H1 (cell line): ENCODE data around the gene BARX1. TPM values are rescaled to one million over a fixed set of nuclear protein-coding genes. Genes with fewer than 3 reads are reported as not detected.

Experiments used
- CTCF ChIA-PET: fragments of 300-600 bp; sonication (Branson Sonifier 250); formaldehyde crosslinking; loops from one replicate; lab custom pipeline; 2021; ENCODE audit not compliant: partially characterized antibody; lab: Charles Lee
- POLR2A ChIA-PET: fragments of 300-600 bp; sonication (Branson Sonifier 250); formaldehyde crosslinking; loops from one replicate; lab custom pipeline; 2021; ENCODE audit warnings: inconsistent platforms; ENCODE audit not compliant: partially characterized antibody; lab: Charles Lee
- DNase-seq, 2 experiments: peaks; one replicate each; pipeline versions ENCODE4 v3.0.0 to v3.0.0-alpha.2; 2010 to 2022; ENCODE audit warnings: low spot score in 2 of 2, low read depth in 1 of 2, mixed read lengths in 1 of 2
- FAIRE-seq: peaks from 2 replicates; lab custom pipeline; 2011; peaks lifted over from hg19 to GRCh38; lab: Jason Lieb, UNC
- H2AFZ ChIP-seq: 2 replicates; pipeline ENCODE4 v1.8.1; 2012; ENCODE audit warnings: low read length, inconsistent platforms
- H2AK5ac ChIP-seq: 2 replicates; pipeline ENCODE4 v1.6.1; 2013; ENCODE audit warnings: low read depth, low read length
- H2BK120ac ChIP-seq: replicated peaks from 2 replicates; pipeline ENCODE3; 2013; ENCODE audit warnings: low read depth, low read length, inconsistent platforms
- H2BK12ac ChIP-seq: 2 replicates; pipeline ENCODE4 v1.6.1; 2013; ENCODE audit warnings: low read depth, low read length
- H2BK15ac ChIP-seq: 2 replicates; pipeline ENCODE4 v1.6.1; 2013; ENCODE audit warnings: low read length
- H2BK20ac ChIP-seq: 2 replicates; pipeline ENCODE4 v1.6.1; 2013; ENCODE audit warnings: low read length
- H2BK5ac ChIP-seq: 2 replicates; pipeline ENCODE4 v1.6.1; 2013; ENCODE audit warnings: low read depth, low read length
- H3K14ac ChIP-seq: 2 replicates; pipeline ENCODE4 v1.6.1; 2013; ENCODE audit warnings: inconsistent platforms; ENCODE audit not compliant: insufficient read length
- H3K18ac ChIP-seq: 2 replicates; pipeline ENCODE4 v1.6.1; 2013; ENCODE audit warnings: low read length; ENCODE audit errors: extremely low read depth
- H3K23ac ChIP-seq: 2 replicates; pipeline ENCODE4 v1.6.1; 2013; ENCODE audit warnings: inconsistent platforms; ENCODE audit not compliant: insufficient read length
- H3K23me2 ChIP-seq: 2 replicates; pipeline ENCODE4 v1.6.1; 2013; ENCODE audit warnings: low read depth, low read length
- H3K27ac ChIP-seq: 2 replicates; pipeline ENCODE4 v1.6.1; 2011; ENCODE audit warnings: low read depth, low read length, inconsistent platforms
- H3K27me3 ChIP-seq, 4 experiments: replicated peaks in 1 of 4; 1 replicate in 1 of 4; 2 replicates in 3 of 4; pipeline versions ENCODE4 v1.6.1 to v1.8.1; 2011 to 2013; ENCODE audit warnings: low read length in 3 of 4, mild to moderate bottlenecking in 3 of 4, inconsistent platforms in 2 of 4, mixed read lengths in 2 of 4, moderate library complexity in 1 of 4; ENCODE audit not compliant: control insufficient read depth in 3 of 4, insufficient read depth in 3 of 4; ENCODE audit errors: extremely low read depth in 1 of 4
- H3K36me3 ChIP-seq, 4 experiments: 2 replicates each; pipeline versions ENCODE4 v1.6.1 to v1.8.1; 2011 to 2013; ENCODE audit warnings: mild to moderate bottlenecking in 4 of 4, low read length in 3 of 4, moderate library complexity in 2 of 4, control low read depth in 1 of 4, inconsistent platforms in 1 of 4; ENCODE audit not compliant: insufficient read depth in 4 of 4, control insufficient read depth in 2 of 4
- H3K4ac ChIP-seq: replicated peaks from 2 replicates; pipeline ENCODE3; 2013; ENCODE audit warnings: low read length, low read depth, mixed read lengths, inconsistent platforms; ENCODE audit not compliant: insufficient read length
- H3K4me1 ChIP-seq, 4 experiments: replicated peaks in 1 of 4; 1 replicate in 1 of 4; 2 replicates in 3 of 4; pipeline versions ENCODE4 v1.6.1 to v1.8.1; 2011 to 2013; ENCODE audit warnings: low read length in 3 of 4, inconsistent platforms in 2 of 4, mixed read lengths in 1 of 4; ENCODE audit not compliant: insufficient read depth in 4 of 4, control insufficient read depth in 3 of 4
- H3K4me2 ChIP-seq, 2 experiments: 2 replicates each; pipeline versions ENCODE4 v1.6.1 to v1.8.1; 2011 to 2013; ENCODE audit warnings: low read depth in 2 of 2, low read length in 2 of 2, control low read depth in 1 of 2, inconsistent platforms in 1 of 2, mild to moderate bottlenecking in 1 of 2; ENCODE audit not compliant: insufficient read depth in 1 of 2
- H3K4me3 ChIP-seq, 4 experiments: fragments of 200-600, 300-600 bp in 1 of 4; sonication (generic), shearing (Covaris generic), sonication (Bioruptor Twin) in 1 of 4; 2 replicates each; pipeline versions ENCODE4 v1.5.1 to v1.8.1; 2011 to 2016; ENCODE audit warnings: low read length in 4 of 4, low read depth in 3 of 4, control low read depth in 2 of 4, inconsistent platforms in 2 of 4, mild to moderate bottlenecking in 2 of 4, mixed read lengths in 1 of 4, moderate library complexity in 1 of 4; ENCODE audit not compliant: insufficient read depth in 2 of 4; ENCODE audit errors: extremely low read depth in 1 of 4
- H3K56ac ChIP-seq: replicated peaks from 2 replicates; pipeline ENCODE3; 2013; ENCODE audit warnings: low read depth, mild to moderate bottlenecking, mixed read lengths, low read length, inconsistent platforms; ENCODE audit not compliant: insufficient read length
- H3K79me1 ChIP-seq: 2 replicates; pipeline ENCODE4 v1.6.1; 2013; ENCODE audit warnings: low read depth, low read length, control low read depth
- H3K79me2 ChIP-seq, 2 experiments: 2 replicates each; pipeline versions ENCODE4 v1.6.1 to v1.8.1; 2012 to 2013; ENCODE audit warnings: low read length in 2 of 2, mild to moderate bottlenecking in 2 of 2, inconsistent platforms in 1 of 2; ENCODE audit not compliant: insufficient read depth in 2 of 2, control insufficient read depth in 1 of 2
- H3K9ac ChIP-seq, 4 experiments: replicated peaks in 1 of 4; 1 replicate in 1 of 4; 2 replicates in 3 of 4; pipeline versions ENCODE4 v1.6.1 to v1.8.1; 2011 to 2013; ENCODE audit warnings: low read depth in 3 of 4, low read length in 3 of 4, control low read depth in 2 of 4, mild to moderate bottlenecking in 2 of 4, moderate library complexity in 2 of 4, inconsistent platforms in 1 of 4; ENCODE audit errors: extremely low read depth in 1 of 4
- H3K9me3 ChIP-seq, 2 experiments: 2 replicates each; pipeline versions ENCODE4 v1.6.1 to v1.8.1; 2012 to 2013; ENCODE audit warnings: mild to moderate bottlenecking in 2 of 2, moderate library complexity in 2 of 2, control low read depth in 1 of 2, inconsistent platforms in 1 of 2, low read depth in 1 of 2, low read length in 1 of 2, mixed read lengths in 1 of 2; ENCODE audit not compliant: insufficient read depth in 2 of 2
- H4K20me1 ChIP-seq, 2 experiments: replicated peaks in 1 of 2; 2 replicates each; pipeline versions ENCODE3 to v1.8.1; 2011 to 2013; ENCODE audit warnings: inconsistent platforms in 2 of 2, low read length in 2 of 2, mild to moderate bottlenecking in 1 of 2; ENCODE audit not compliant: insufficient read depth in 2 of 2, control insufficient read depth in 1 of 2
- H4K5ac ChIP-seq: 2 replicates; pipeline ENCODE4 v1.6.1; 2013; ENCODE audit warnings: low read length, low read depth, mixed read lengths, inconsistent platforms; ENCODE audit not compliant: insufficient read length
- H4K8ac ChIP-seq: 2 replicates; pipeline ENCODE4 v1.8.0; 2013; ENCODE audit warnings: mild to moderate bottlenecking, moderate library complexity, low read length, inconsistent platforms; ENCODE audit not compliant: insufficient read depth; ENCODE audit errors: extremely low read depth
- H4K91ac ChIP-seq: replicated peaks from 2 replicates; pipeline ENCODE3; 2013; ENCODE audit warnings: low read length, mixed read lengths, inconsistent platforms; ENCODE audit not compliant: insufficient read length
- BACH1 ChIP-seq: IDR thresholded peaks from 2 replicates; pipeline ENCODE4 v1.6.1; 2012; ENCODE audit warnings: low read length, improper control_type of control experiment
- CREB1 ChIP-seq: IDR thresholded peaks from 2 replicates; pipeline ENCODE4 v1.6.1; 2012; ENCODE audit warnings: inconsistent platforms
- EZH2 ChIP-seq: fragments of 200-600 bp; sonication (generic); IDR thresholded peaks from 2 replicates; pipeline ENCODE4 v1.7.1; 2012; ENCODE audit warnings: low read depth, mild to moderate bottlenecking, moderate library complexity, low read length, inconsistent platforms; ENCODE audit not compliant: severe bottlenecking
- GABPA ChIP-seq: IDR thresholded peaks from 2 replicates; pipeline ENCODE4 v1.6.1; 2011; ENCODE audit warnings: mild to moderate bottlenecking, low read length, moderate library complexity, borderline replicate concordance; ENCODE audit not compliant: insufficient read depth
- GTF2F1 ChIP-seq: IDR thresholded peaks from 2 replicates; pipeline ENCODE4 v1.6.1; 2012; ENCODE audit warnings: low read depth, low read length, improper control_type of control experiment, borderline replicate concordance
- JUND ChIP-seq: IDR thresholded peaks from 2 replicates; pipeline ENCODE4 v1.6.1; 2011; ENCODE audit warnings: mild to moderate bottlenecking, improper control_type of control experiment, low read length
- KDM4A ChIP-seq: IDR thresholded peaks from one replicate; pipeline ENCODE4 v1.7.1; 2012; ENCODE audit warnings: low read depth, mild to moderate bottlenecking, moderate library complexity, low read length, inconsistent platforms; ENCODE audit not compliant: severe bottlenecking
- RNF2 ChIP-seq: fragments of 200-900, 300-1000 bp; sonication (generic); IDR thresholded peaks from 2 replicates; pipeline ENCODE4 v1.7.1; 2016; ENCODE audit warnings: borderline replicate concordance, low read depth, mild to moderate bottlenecking, antibody characterized with exemption, low read length; ENCODE audit not compliant: poor library complexity, severe bottlenecking; ENCODE audit errors: missing control alignments
- SIN3A ChIP-seq, 2 experiments: IDR thresholded peaks in 1 of 2; conservative IDR thresholded peaks in 1 of 2; 2 replicates each; pipeline ENCODE4 v1.6.1; 2011 to 2012; ENCODE audit warnings: low read length in 2 of 2, improper control_type of control experiment in 1 of 2, low read depth in 1 of 2, mild to moderate bottlenecking in 1 of 2
- SP1 ChIP-seq: IDR thresholded peaks from 2 replicates; pipeline ENCODE4 v1.6.1; 2011; ENCODE audit warnings: low read depth, low read length
- SRF ChIP-seq: IDR thresholded peaks from 2 replicates; pipeline ENCODE4 v1.6.1; 2011; ENCODE audit warnings: mild to moderate bottlenecking, low read depth, low read length, moderate library complexity
- WGBS, 2 experiments: shearing (Covaris generic) in 1 of 2; methylation state at CpG; one replicate each; pipeline versions ENCODE4 v1.1.6 to v1.1.7; 2013 to 2015; ENCODE audit warnings: low lambda C conversion rate in 2 of 2, mixed read lengths in 2 of 2, inconsistent platforms in 1 of 2, low coverage in 1 of 2, missing lambda C conversion rate in 1 of 2; ENCODE audit not compliant: insufficient replicate concordance in 2 of 2, insufficient coverage in 1 of 2, insufficient read length in 1 of 2; ENCODE audit errors: extremely low coverage in 1 of 2, missing lambda C conversion rate in 1 of 2; 5-methylcytosine and 5-hydroxymethylcytosine counted together
- polyA plus RNA-seq, 7 experiments: library from polyadenylated mRNA; depleted of rRNA in 3 of 7; stranded (reverse) in 5 of 7; unstranded in 2 of 7; fragments of >200 nt in 5 of 7; fragments of 200-250 nt in 2 of 7; gene quantifications; 1 replicate in 5 of 7; 2 replicates in 1 of 7; 4 replicates in 1 of 7; pipeline versions ENCODE4 v1.2.1 to v1.2.3, GENCODE V29; 2011 to 2013; ENCODE audit warnings: missing spikeins in 2 of 7, mixed read lengths in 2 of 7
- total RNA-seq: library from RNA; stranded (reverse); fragmentation: NEBNext Ultra II Directional; extraction: Animal tissue kit (Norgen Biotek cat#: 25700); gene quantifications from 2 replicates; pipeline ENCODE4 v1.2.1, GENCODE V29; 2021

BARX1 gene
- total and polyA plus RNA-seq, 2 of the 8 experiments (the other 6 are each of a cell fraction or from before 2014, with no cell fraction given): 0.79 to 2.6 TPM

DNA sequence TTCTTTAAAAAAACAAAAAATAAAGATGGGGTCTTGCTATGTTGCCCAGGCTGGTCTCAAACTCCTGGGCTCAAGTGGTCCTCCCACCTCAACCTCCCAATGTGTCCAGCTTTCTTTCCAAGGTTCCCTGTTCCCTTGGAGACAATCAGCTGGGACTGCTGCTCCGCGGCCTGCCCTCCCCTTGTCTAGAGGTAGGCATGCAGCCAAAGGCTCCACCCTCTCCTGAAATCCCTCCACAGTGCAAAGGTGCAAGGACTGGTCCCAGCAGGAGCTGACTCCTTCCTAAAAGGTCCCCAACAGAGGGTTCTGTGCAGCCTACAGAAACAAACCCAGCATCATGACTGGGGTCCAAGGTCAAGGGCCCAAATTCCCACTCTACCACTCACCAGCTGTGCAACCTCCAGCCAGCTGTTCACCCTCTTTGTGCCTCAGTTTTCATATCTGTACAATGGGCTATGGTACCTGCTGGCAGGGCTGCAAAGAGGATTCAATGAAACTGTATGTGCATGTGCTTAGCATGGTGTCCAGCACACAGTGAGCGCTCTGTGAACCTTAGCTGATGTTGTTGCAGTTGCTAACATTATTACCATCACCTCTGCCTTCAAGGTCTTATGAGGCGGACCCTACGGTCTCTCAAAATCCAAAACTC, 47.5 kb downstream of the BARX1 start:
- Histone ChIP-seq H3K14ac (no peak overlapping the region), H3K79me1 (no peaks in the 10 kb centered on the region), H4K20me1 (no peaks in the 10 kb centered on the region), H2AFZ (no peak overlapping the region), H2AK5ac (no peak overlapping the region), H4K5ac (no peak overlapping the region), H2BK5ac (no peak overlapping the region), H3K23ac (no peak overlapping the region), H3K9me3 (no peaks in the 10 kb centered on the region), H4K91ac (no peak overlapping the region), H4K8ac (no peak overlapping the region), H3K4ac (no peak overlapping the region), H2BK20ac (no peak overlapping the region)
- 91% methylated on average over 5 of the region's 5 CpGs; no CpG with 5 or more reads in 1 of the 2 experiments for WGBS, 2 experiments
- no peak for TF ChIP-seq GTF2F1
- TF ChIP-seq SP1: no peak
- TF ChIP-seq GABPA: no peak
- no peak for TF ChIP-seq CREB1
- TF ChIP-seq JUND: no peak
- no peak for TF ChIP-seq SIN3A (conservative IDR thresholded peaks at IDR 0.05 in 1 of 2, IDR thresholded peaks at IDR 0.05 in 1 of 2; ENCODE audit: low read depth in 1 of 2, low read length in 2 of 2)
- no peak for TF ChIP-seq KDM4A
- no peak for TF ChIP-seq BACH1
- TF ChIP-seq RNF2: no peak
- no peak for TF ChIP-seq SRF
- no peak for TF ChIP-seq EZH2
- TF ChIP-seq, all 59 proteins: peak for 0
- H3K27ac ChIP-seq: no peak overlapping the region
- no peaks in the 10 kb centered on the region for H3K36me3 ChIP-seq
- no peak overlapping the region for H2BK12ac ChIP-seq
- no peaks in the 10 kb centered on the region for H3K27me3 ChIP-seq
- ChIA-PET POLR2A (no interaction called here), CTCF (interaction anchor here (0.6 to 1.9 kb wide), 4 partner anchors 39 to 227 kb away, joined by 3 to 5 read pairs (median 4); no protein-coding TSS in a partner anchor)
- H3K9ac ChIP-seq: 0 out of 7 replicates have a peak overlapping the region, but pooled peaks of 1 of the 4 experiments have one; percentile 30
- no peaks in the 10 kb centered on the region for H3K23me2 ChIP-seq
- no peak overlapping the region for H3K4me3 ChIP-seq
- peaks cover 2 to 8% (median 6%) of the 10 kb centered on the region in 4 experiments; a peak in 6 of 7 replicates for H3K4me1 ChIP-seq
- H3K79me2 ChIP-seq: no peaks in the 10 kb centered on the region
- H2BK120ac ChIP-seq: no peak overlapping the region
- DNase-seq (no peak), FAIRE-seq (no peak)
- H3K18ac ChIP-seq: no peak overlapping the region
- no peak overlapping the region for H3K4me2 ChIP-seq
- H3K56ac ChIP-seq: no peak overlapping the region
- H2BK15ac ChIP-seq: no peak overlapping the region
